Measurements from ENCODE around the gene TK1.

- TF ChIP-seq POLR2A (IDR thresholded peaks at IDR 0.05): no peak
- TF ChIP-seq CTCF (IDR thresholded peaks at IDR 0.05): no peak
Measured at GRCh38 chr17:78224231-78225087, 37.6 kb upstream of the TK1 start.
